NCI-H128 (cell line): ENCODE results near the gene MED13L.

Experiments used
- DNase-seq: peaks from one replicate; lab custom pipeline; 2025; ENCODE audit not compliant: unreplicated experiment; lab: John Stamatoyannopoulos, UW

Gene MED13L

DNA sequence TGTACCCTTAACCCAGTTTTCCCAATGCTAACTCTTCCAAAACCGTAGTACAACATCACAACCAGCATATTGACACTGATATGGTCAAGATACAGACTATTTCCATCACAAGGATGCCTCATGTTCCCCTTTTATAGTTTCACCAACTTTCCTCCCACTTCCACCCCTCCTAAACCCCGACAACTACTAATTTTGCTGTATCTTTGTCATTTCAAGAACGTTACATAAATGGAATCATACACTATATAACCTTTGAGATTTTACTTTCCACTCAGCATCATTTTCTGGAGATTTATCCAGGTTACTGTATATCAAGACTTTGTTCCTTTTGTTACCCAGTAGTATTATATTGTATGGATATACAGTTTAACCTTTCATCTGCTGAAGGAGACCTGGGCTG lies 88.9 kb downstream of the MED13L start:
- DNase-seq = no peak

DNA sequence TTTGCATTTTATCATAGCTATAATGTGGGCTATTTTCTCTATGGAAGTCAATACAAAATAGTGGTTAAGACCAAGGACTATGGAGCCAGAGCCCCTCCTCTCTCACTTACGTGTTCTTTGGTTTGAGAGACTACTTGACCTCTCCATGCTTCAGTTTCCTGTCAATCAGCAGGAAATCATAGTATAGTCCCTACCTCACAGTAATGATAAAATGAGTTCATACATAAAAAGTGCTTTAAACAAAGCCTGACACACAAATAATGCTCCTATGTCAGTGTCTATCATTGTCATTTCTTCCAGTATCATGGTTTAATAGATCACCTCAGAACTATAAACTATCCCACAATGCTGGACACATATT lies 90.4 kb downstream of the MED13L start:
- no peak for DNase-seq

GRCh38 chr12:116186482-116187150 lies 90.9 kb downstream of the MED13L start:
- no peak for DNase-seq

DNA sequence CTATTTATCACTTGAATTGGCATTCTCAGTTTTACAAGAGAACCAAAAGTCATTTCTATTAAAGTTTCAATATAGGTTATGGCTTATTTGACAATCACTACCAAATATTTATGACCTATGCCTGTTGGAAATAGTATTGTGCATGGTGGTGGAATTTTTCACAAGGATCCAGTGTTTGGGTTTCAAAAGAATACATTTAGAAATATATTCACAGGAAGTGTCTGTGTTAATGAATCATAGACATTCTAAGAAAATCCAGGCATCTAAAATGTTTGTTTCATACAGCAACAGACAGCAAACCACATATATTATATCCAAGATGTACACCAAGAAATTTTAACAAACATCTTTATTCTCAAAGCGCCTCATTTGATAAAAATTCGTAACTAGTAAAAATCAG lies 92.7 kb downstream of the MED13L start:
- no peak for DNase-seq

- no peak for DNase-seq
These were observed 93.8 kb downstream of the MED13L start for GRCh38 chr12:116183741-116184141.

DNA sequence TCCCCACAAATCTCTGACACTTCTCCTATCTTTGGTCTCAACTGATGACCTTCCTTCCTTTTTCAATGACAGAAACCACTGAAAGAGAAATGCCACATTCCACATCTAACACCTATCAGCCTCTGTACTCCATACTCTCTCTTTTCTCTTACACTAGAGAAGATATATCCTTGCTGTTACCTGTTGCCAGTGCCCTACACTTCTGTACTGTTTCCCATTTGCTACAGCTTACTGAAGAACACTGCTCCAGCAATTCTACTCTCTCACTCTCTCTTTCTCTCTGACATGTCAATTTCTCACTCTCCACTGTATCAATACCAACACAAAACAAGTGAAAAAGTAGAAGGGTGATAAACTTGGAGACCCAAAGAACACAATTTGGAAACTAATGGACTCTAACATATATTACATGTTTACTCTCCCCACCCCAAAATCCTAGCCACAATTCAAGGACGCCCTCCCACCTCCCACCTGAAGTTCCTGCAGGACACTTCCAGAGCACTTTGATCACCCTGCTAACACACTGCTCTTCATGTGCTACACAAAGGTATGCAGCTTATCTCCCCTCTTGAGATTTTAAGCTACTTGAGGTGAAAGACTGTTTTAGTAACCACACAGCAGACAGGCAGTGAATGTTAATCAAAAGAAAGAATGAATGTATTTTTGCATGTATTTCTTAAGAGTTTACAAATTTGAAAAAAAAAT lies 95.0 kb downstream of the MED13L start:
- no peak for DNase-seq

GRCh38 chr12:116180448-116180847 lies 97.0 kb downstream of the MED13L start:
- no peak for DNase-seq

GRCh38 chr12:116179384-116179783 lies 98.1 kb downstream of the MED13L start:
- DNase-seq = no peak

GRCh38 chr12:116177017-116177416 lies 100.5 kb downstream of the MED13L start:
- DNase-seq = no peak

GRCh38 chr12:116174904-116175303 lies 102.6 kb downstream of the MED13L start:
- no peak for DNase-seq

DNA sequence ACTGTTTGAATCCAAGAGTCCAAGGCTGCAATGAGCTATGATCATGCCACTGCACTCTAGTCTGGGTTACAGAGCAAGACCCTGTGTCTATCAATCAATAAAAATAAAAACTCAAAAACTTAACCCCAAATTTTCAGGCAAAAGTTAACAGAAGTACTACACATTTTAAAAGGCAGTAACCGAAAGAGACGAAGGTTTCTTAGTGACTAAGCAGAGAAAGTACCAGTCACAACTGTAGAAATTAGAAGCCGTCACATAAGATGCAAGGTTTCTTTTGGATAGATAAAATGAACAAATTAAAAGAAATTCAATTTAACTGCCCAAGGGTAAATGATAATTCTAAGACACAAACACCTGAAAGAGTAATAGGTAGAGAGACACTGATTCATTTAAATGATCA lies 103.5 kb downstream of the MED13L start:
- no peak for DNase-seq

GRCh38 chr12:116172224-116172849 lies 105.2 kb downstream of the MED13L start:
- DNase-seq = no peak

DNA sequence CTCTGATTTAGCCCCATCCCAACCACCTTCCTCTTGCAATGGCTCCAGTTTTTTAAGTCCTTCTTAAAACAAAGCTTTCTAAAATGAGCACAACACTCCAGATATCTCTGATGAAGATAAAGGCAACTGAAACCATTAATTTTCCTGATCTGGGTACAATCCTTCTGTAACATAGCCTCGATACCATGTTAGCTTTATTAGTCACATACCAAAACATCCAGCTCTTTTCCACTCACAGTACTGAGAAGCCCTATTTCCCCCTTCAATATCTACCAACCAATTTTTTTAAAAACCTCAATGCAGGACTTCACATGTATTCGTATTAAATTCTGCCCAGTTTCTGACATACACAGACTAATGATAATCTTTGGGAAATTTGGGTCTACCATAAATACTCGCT lies 105.9 kb downstream of the MED13L start:
- DNase-seq = no peak

GRCh38 chr12:116169071-116169470 lies 108.4 kb downstream of the MED13L start:
- no peak for DNase-seq

DNA sequence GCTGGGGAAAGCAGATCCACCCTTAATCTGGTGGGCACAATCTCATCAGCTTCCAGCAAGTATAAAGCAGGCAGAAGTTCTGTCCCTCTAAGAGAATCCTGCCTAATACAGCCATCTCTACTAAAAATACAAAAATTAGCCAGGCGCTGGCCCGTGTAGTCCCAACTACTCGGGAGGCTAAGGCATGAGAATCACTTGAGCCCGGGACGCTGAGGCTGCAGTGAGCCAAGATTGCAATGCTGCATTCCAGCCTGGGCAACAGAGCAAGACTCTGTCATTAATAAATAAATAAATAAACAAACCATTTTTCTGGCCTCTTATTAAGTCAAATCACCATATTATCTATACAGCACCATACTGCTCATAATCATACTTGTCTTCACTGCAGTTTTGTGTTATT lies 111.2 kb downstream of the MED13L start:
- no peak for DNase-seq

GRCh38 chr12:116165036-116165425 lies 112.5 kb downstream of the MED13L start:
- DNase-seq = no peak

GRCh38 chr12:116164250-116165035 lies 113.0 kb downstream of the MED13L start:
- no peak for DNase-seq

- no peak for DNase-seq
These were observed 115.4 kb downstream of the MED13L start for GRCh38 chr12:116162071-116162470.

DNA sequence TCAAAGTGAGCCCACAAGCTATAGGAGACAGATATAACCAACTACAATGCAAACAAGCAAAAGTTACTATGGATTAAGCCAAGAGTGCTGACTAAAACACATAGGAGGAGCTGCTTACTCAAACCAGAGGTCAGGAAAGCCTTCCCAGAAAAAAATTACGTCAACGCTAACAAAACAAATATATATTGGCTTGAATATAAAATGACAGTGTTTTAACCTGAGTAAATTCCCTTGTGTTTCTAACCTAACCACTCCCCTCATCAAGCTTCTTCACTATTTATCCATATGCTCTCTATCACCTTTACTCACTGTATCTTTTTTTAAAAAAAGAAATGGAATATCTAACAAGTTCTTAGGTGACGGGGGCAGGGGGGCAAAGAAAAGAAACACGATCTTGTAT lies 115.9 kb downstream of the MED13L start:
- no peak for DNase-seq

GRCh38 chr12:116160883-116161458 lies 116.5 kb downstream of the MED13L start:
- DNase-seq = no peak

DNA sequence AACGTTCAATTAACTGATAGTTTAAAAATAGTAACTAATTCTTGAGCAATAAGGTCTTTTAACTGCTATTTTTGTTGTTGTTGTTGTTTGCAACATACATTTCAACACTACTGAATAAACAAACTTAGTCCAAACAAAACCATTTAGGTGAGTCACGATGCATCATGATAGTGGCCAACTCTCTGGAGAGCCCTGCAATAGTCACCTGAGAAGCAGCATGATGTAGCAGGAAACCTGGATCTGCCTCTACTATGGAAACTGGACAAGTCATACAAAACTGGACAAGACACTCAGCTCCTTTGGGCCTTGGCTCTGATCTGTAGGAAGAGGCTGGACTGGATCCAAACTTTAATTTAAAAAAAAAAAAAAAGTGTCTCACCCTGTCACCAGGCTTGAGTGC lies 117.3 kb downstream of the MED13L start:
- no peak for DNase-seq
